ENCODE results near the gene LIN54.
A peak's percentile ranks its signal among the peaks of the same experiment; 100 is the strongest.

DNA sequence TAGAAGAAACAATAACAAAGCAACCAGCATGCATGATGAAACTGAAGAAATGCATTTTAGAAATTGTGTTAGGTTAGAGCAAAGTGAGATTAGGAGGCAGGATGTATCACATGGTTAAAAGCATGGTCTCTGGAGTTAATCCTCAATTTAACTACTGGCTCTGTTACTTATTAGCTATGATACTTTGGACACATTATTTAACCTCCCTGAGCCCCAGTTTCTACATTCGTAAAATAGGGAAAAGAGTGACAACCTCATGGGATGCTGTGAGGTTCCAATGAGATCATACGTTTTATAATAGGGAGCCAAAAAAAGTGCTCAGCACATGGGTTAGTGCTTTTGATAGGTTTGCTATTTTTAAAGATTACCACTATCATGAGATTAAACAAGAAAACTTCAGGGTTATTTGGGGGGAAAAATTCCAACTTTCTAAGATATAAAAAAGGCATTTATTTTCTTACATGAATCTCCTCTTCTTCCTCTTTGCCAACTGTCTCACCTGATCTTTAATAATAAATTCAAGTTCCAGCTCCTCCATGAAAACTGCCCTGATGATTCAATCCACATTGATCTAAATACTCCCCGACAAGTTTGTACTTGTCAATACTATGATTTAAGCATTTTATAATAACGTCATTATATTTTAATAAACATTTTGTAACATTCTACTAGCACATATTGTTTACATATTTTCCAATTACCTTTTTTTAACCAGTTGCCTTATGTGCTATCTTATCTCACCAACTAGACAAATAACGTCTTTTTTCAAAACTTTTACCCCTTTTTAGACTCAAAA is 124.3 kb downstream of the LIN54 start:
- TF ChIP-seq, protein P1, sequence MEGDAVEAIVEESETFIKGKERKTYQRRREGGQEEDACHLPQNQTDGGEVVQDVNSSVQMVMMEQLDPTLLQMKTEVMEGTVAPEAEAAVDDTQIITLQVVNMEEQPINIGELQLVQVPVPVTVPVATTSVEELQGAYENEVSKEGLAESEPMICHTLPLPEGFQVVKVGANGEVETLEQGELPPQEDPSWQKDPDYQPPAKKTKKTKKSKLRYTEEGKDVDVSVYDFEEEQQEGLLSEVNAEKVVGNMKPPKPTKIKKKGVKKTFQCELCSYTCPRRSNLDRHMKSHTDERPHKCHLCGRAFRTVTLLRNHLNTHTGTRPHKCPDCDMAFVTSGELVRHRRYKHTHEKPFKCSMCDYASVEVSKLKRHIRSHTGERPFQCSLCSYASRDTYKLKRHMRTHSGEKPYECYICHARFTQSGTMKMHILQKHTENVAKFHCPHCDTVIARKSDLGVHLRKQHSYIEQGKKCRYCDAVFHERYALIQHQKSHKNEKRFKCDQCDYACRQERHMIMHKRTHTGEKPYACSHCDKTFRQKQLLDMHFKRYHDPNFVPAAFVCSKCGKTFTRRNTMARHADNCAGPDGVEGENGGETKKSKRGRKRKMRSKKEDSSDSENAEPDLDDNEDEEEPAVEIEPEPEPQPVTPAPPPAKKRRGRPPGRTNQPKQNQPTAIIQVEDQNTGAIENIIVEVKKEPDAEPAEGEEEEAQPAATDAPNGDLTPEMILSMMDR (IDR thresholded peaks at IDR 0.05; ENCODE audit: low read depth, low read length, missing input control) = no peak
- TF ChIP-seq JUND (IDR thresholded peaks at IDR 0.05) (peak in 1 of 2 donors; percentile 25), EGR1 (IDR thresholded peaks at IDR 0.05; ENCODE audit: low read depth in 2 of 2) (no peak), SP1 (IDR thresholded peaks at IDR 0.05) (peak; percentile 76), TAF1 (conservative IDR thresholded peaks at IDR 0.05) (no peak), NR2F2 (IDR thresholded peaks at IDR 0.05) (no peak), GABPA (IDR thresholded peaks at IDR 0.05 in 1 of 2, conservative IDR thresholded peaks at IDR 0.05 in 1 of 2) (peak in 1 of 2 donors; percentile 3), HNF4A (conservative IDR thresholded peaks at IDR 0.05) (peak; percentile 53 to 65), YY1 (IDR thresholded peaks at IDR 0.05) (no peak)
- TF ChIP-seq, protein P2, sequence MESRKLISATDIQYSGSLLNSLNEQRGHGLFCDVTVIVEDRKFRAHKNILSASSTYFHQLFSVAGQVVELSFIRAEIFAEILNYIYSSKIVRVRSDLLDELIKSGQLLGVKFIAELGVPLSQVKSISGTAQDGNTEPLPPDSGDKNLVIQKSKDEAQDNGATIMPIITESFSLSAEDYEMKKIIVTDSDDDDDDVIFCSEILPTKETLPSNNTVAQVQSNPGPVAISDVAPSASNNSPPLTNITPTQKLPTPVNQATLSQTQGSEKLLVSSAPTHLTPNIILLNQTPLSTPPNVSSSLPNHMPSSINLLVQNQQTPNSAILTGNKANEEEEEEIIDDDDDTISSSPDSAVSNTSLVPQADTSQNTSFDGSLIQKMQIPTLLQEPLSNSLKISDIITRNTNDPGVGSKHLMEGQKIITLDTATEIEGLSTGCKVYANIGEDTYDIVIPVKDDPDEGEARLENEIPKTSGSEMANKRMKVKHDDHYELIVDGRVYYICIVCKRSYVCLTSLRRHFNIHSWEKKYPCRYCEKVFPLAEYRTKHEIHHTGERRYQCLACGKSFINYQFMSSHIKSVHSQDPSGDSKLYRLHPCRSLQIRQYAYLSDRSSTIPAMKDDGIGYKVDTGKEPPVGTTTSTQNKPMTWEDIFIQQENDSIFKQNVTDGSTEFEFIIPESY (IDR thresholded peaks at IDR 0.05) = no peak
- TF ChIP-seq, protein P3, sequence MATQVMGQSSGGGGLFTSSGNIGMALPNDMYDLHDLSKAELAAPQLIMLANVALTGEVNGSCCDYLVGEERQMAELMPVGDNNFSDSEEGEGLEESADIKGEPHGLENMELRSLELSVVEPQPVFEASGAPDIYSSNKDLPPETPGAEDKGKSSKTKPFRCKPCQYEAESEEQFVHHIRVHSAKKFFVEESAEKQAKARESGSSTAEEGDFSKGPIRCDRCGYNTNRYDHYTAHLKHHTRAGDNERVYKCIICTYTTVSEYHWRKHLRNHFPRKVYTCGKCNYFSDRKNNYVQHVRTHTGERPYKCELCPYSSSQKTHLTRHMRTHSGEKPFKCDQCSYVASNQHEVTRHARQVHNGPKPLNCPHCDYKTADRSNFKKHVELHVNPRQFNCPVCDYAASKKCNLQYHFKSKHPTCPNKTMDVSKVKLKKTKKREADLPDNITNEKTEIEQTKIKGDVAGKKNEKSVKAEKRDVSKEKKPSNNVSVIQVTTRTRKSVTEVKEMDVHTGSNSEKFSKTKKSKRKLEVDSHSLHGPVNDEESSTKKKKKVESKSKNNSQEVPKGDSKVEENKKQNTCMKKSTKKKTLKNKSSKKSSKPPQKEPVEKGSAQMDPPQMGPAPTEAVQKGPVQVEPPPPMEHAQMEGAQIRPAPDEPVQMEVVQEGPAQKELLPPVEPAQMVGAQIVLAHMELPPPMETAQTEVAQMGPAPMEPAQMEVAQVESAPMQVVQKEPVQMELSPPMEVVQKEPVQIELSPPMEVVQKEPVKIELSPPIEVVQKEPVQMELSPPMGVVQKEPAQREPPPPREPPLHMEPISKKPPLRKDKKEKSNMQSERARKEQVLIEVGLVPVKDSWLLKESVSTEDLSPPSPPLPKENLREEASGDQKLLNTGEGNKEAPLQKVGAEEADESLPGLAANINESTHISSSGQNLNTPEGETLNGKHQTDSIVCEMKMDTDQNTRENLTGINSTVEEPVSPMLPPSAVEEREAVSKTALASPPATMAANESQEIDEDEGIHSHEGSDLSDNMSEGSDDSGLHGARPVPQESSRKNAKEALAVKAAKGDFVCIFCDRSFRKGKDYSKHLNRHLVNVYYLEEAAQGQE (IDR thresholded peaks at IDR 0.05) = no peak
- TF ChIP-seq, protein P4, sequence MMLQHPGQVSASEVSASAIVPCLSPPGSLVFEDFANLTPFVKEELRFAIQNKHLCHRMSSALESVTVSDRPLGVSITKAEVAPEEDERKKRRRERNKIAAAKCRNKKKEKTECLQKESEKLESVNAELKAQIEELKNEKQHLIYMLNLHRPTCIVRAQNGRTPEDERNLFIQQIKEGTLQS (IDR thresholded peaks at IDR 0.05) = no peak
- TF ChIP-seq, protein P5, sequence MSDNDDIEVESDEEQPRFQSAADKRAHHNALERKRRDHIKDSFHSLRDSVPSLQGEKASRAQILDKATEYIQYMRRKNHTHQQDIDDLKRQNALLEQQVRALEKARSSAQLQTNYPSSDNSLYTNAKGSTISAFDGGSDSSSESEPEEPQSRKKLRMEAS (IDR thresholded peaks at IDR 0.05) = peak; percentile 46
